IMR-90 (cell line): ENCODE measurements around the gene ZNF423. TPM values are rescaled to one million over a fixed set of nuclear protein-coding genes. Genes with fewer than 3 reads are reported as not detected.

Source experiments
- ATAC-seq: fragments of 200-7000 bp; cut with Tn5 transposase; 2 replicates; pipeline ENCODE4 v1.9.1; 2020; ENCODE audit warnings: low read depth, mild to moderate bottlenecking, moderate library complexity
- BruUV-seq: library from RNA; stranded (reverse); fragments of 400-500 nt; replicated peaks from 2 replicates; lab custom pipeline; 2021; lab: Mats Ljungman, UMichigan
- CTCF ChIA-PET: fragments of 300-600 bp; formaldehyde crosslinking; extraction: SDS; loops from one replicate; lab custom pipeline; 2021; ENCODE audit warnings: antibody characterized with exemption; lab: Yijun Ruan, JAX
- POLR2A ChIA-PET: fragments of 300-600 bp; sonication (Branson Sonifier 250); formaldehyde crosslinking; loops from one replicate; lab custom pipeline; 2022; ENCODE audit warnings: antibody characterized with exemption; ENCODE audit not compliant: unreplicated experiment; lab: Charles Lee
- DNase-seq: peaks from one replicate; pipeline ENCODE4 v3.0.0; 2013
- H2AFZ ChIP-seq: replicated peaks from 2 replicates; pipeline ENCODE3; 2013; ENCODE audit warnings: low read length, mild to moderate bottlenecking; ENCODE audit not compliant: poor library complexity
- H2AK5ac ChIP-seq: 2 replicates; pipeline ENCODE4 v1.6.1; 2013; ENCODE audit warnings: low read depth, low read length, inconsistent platforms
- H2AK9ac ChIP-seq: replicated peaks from 2 replicates; pipeline ENCODE3; 2013; ENCODE audit warnings: mild to moderate bottlenecking, low read depth, low read length, moderate library complexity; ENCODE audit not compliant: poor library complexity
- H2BK120ac ChIP-seq: 2 replicates; pipeline ENCODE4 v1.6.1; 2013; ENCODE audit warnings: low read depth, low read length, inconsistent platforms
- H2BK15ac ChIP-seq: 3 replicates; pipeline ENCODE4 v1.6.1; 2013; ENCODE audit warnings: low read depth, low read length, inconsistent platforms
- H2BK20ac ChIP-seq: 2 replicates; pipeline ENCODE4 v1.6.1; 2013; ENCODE audit warnings: low read depth, mild to moderate bottlenecking, inconsistent platforms, low read length, moderate library complexity
- H2BK5ac ChIP-seq: 2 replicates; pipeline ENCODE4 v1.6.1; 2013; ENCODE audit warnings: mild to moderate bottlenecking, low read depth, low read length, inconsistent platforms; ENCODE audit not compliant: poor library complexity, severe bottlenecking
- H3K14ac ChIP-seq: replicated peaks from 2 replicates; pipeline ENCODE4 v1.6.1; 2013; ENCODE audit warnings: low read depth, low read length, inconsistent platforms
- H3K18ac ChIP-seq: 2 replicates; pipeline ENCODE4 v1.6.1; 2013; ENCODE audit warnings: low read depth, low read length, control low read depth
- H3K23ac ChIP-seq: 2 replicates; pipeline ENCODE4 v1.6.1; 2013; ENCODE audit warnings: low read depth, low read length, inconsistent platforms
- H3K27ac ChIP-seq: 2 replicates; pipeline ENCODE4 v1.5.1; 2013; ENCODE audit warnings: mild to moderate bottlenecking, control low read depth, low read length; ENCODE audit not compliant: insufficient read depth
- H3K27me3 ChIP-seq: 2 replicates; pipeline ENCODE4 v1.6.1; 2013; ENCODE audit warnings: low read length; ENCODE audit not compliant: control insufficient read depth, insufficient read depth
- H3K36me3 ChIP-seq: 2 replicates; pipeline ENCODE4 v1.6.1; 2013; ENCODE audit warnings: low read length, mixed read lengths; ENCODE audit not compliant: control insufficient read depth, insufficient read depth
- H3K4ac ChIP-seq: 2 replicates; pipeline ENCODE4 v1.6.1; 2013; ENCODE audit warnings: low read depth, low read length, inconsistent platforms
- H3K4me1 ChIP-seq: 2 replicates; pipeline ENCODE4 v1.6.1; 2013; ENCODE audit warnings: low read length, mixed read lengths; ENCODE audit not compliant: control insufficient read depth, insufficient read depth
- H3K4me2 ChIP-seq: 2 replicates; pipeline ENCODE4 v1.6.1; 2013; ENCODE audit warnings: low read depth, mild to moderate bottlenecking, control low read depth, low read length, moderate library complexity
- H3K4me3 ChIP-seq: 2 replicates; pipeline ENCODE4 v1.5.1; 2013; ENCODE audit warnings: low read depth, mild to moderate bottlenecking, control low read depth, low read length, moderate library complexity; ENCODE audit not compliant: insufficient read depth
- H3K56ac ChIP-seq: 2 replicates; pipeline ENCODE4 v1.6.1; 2013; ENCODE audit warnings: low read length, inconsistent platforms; ENCODE audit not compliant: insufficient read depth; ENCODE audit errors: extremely low read depth
- H3K79me1 ChIP-seq, 2 experiments: 2 replicates each; pipeline ENCODE4 v1.6.1; 2013; ENCODE audit warnings: low read length in 2 of 2, inconsistent platforms in 1 of 2, low read depth in 1 of 2
- H3K9ac ChIP-seq: 2 replicates; pipeline ENCODE4 v1.6.1; 2013; ENCODE audit warnings: low read depth, low read length, control low read depth
- H3K9me1 ChIP-seq: 2 replicates; pipeline ENCODE4 v1.6.1; 2013; ENCODE audit warnings: low read length, inconsistent platforms; ENCODE audit not compliant: insufficient read depth
- H3K9me3 ChIP-seq: 2 replicates; pipeline ENCODE4 v1.6.1; 2013; ENCODE audit warnings: low read length; ENCODE audit not compliant: control insufficient read depth, insufficient read depth
- H4K20me1 ChIP-seq: 2 replicates; pipeline ENCODE4 v1.6.1; 2013; ENCODE audit warnings: low read length, inconsistent platforms; ENCODE audit not compliant: insufficient read depth
- H4K5ac ChIP-seq: 2 replicates; pipeline ENCODE4 v1.6.1; 2013; ENCODE audit warnings: mild to moderate bottlenecking, low read depth, low read length, control low read depth
- H4K8ac ChIP-seq, 2 experiments: 2 replicates each; pipeline ENCODE4 v1.6.1; 2013; ENCODE audit warnings: low read depth in 2 of 2, low read length in 2 of 2, control low read depth in 1 of 2, inconsistent platforms in 1 of 2
- H4K91ac ChIP-seq: 2 replicates; pipeline ENCODE4 v1.6.1; 2013; ENCODE audit warnings: low read depth, low read length, inconsistent platforms; ENCODE audit not compliant: insufficient read depth
- CEBPB ChIP-seq: IDR thresholded peaks from 2 replicates; pipeline ENCODE4 v1.6.1; 2012; ENCODE audit warnings: low read depth, low read length, improper control_type of control experiment
- CHD1 ChIP-seq: IDR thresholded peaks from 2 replicates; pipeline ENCODE4 v1.6.1; 2012; ENCODE audit warnings: low read depth, low read length, improper control_type of control experiment
- CTCF ChIP-seq: conservative IDR thresholded peaks from 2 replicates; pipeline ENCODE4 v1.5.1; 2012; ENCODE audit warnings: mild to moderate bottlenecking, low read depth, low read length, improper control_type of control experiment
- MAFK ChIP-seq: IDR thresholded peaks from 2 replicates; pipeline ENCODE4 v1.6.1; 2012; ENCODE audit warnings: low read depth, low read length, improper control_type of control experiment
- MAZ ChIP-seq: IDR thresholded peaks from 2 replicates; pipeline ENCODE4 v1.6.1; 2012; ENCODE audit warnings: low read depth, mild to moderate bottlenecking, low read length, improper control_type of control experiment, moderate library complexity, borderline replicate concordance
- NFE2L2 ChIP-seq: fragments of 150-350 bp; IDR thresholded peaks from 2 replicates; pipeline ENCODE4 v1.6.1; 2016; ENCODE audit warnings: low read depth, mild to moderate bottlenecking, low read length
- POLR2A ChIP-seq: IDR thresholded peaks from 2 replicates; pipeline ENCODE4 v1.6.1; 2012; ENCODE audit warnings: mild to moderate bottlenecking, low read depth, low read length
- RCOR1 ChIP-seq: IDR thresholded peaks from 2 replicates; pipeline ENCODE4 v1.6.1; 2012; ENCODE audit warnings: mild to moderate bottlenecking, low read length, improper control_type of control experiment; ENCODE audit not compliant: insufficient replicate concordance
- RFX5 ChIP-seq: IDR thresholded peaks from 2 replicates; pipeline ENCODE4 v1.8.0; 2012; ENCODE audit warnings: low read depth, mild to moderate bottlenecking, low read length, moderate library complexity
- WGBS, 2 experiments: methylation state at CpG; one replicate each; pipeline versions ENCODE4 v1.1.5 to v1.1.7; 2013; ENCODE audit warnings: missing lambda C conversion rate in 2 of 2; ENCODE audit not compliant: insufficient read length in 1 of 2; ENCODE audit errors: extremely low coverage in 2 of 2; 5-methylcytosine and 5-hydroxymethylcytosine counted together
- dilution Hi-C: fragments of 300-500 bp; cut with HindIII; formaldehyde crosslinking; loops from one replicate; pipeline ENCODE4 v1.14.3; 2018; ENCODE audit warnings: low sequenced_read_pairs; ENCODE audit not compliant: unreplicated experiment
- in situ Hi-C: fragments of 300-500 bp; cut with MboI; formaldehyde crosslinking; loops from 3 replicates; pipeline ENCODE4 v1.14.3; 2019; ENCODE audit warnings: low sequenced_read_pairs, inconsistent platforms, mixed read lengths
- intact Hi-C: fragments of 100-400 bp; cut with micrococcal nuclease; formaldehyde crosslinking; loops from 2 replicates; pipeline ENCODE4 v1.10.0; 2022
- polyA plus RNA-seq, 3 experiments: library from polyadenylated mRNA; depleted of rRNA; stranded (reverse); fragments of >200 nt; gene quantifications; 2 replicates each; pipeline ENCODE4 v1.2.3, GENCODE V29; 2012; ENCODE audit warnings: low replicate concordance in 1 of 3
- total RNA-seq: library from RNA; depleted of rRNA; stranded (reverse); fragments of >200 nt; gene quantifications from 2 replicates; pipeline ENCODE4 v1.2.3, GENCODE V29; 2012
- TF ChIP-seq, protein P1 (sequence below): fragments of 150-350 bp; IDR thresholded peaks from 2 replicates; pipeline ENCODE4 v1.6.1; 2016; ENCODE audit warnings: low read depth, mild to moderate bottlenecking, low read length, moderate library complexity, borderline replicate concordance

The ZNF423 gene
- total and polyA plus RNA-seq, 2 of the 4 experiments (the other 2 are of a cell fraction) = under 0.01 to 0.10 TPM

- intact Hi-C loops = no loop called here
These were observed 327.6 kb downstream of the ZNF423 start for GRCh38 chr16:49528060-49528865.

More at GRCh38 chr16:49528060-49528865, 327.6 kb downstream of the ZNF423 start:
- no TSS peak for BruUV-seq
- H3K27me3 ChIP-seq = peaks cover 3% of the 10 kb centered on the region; the same call in 1 of the 2 replicates
- no peak overlapping the region for H3K4ac ChIP-seq
- in situ Hi-C loops (no loop called here), dilution Hi-C loops (no loop called here)
- H3K9me1 ChIP-seq = no peaks in the 10 kb centered on the region
- 3% methylated on average over 6 of the region's 23 CpGs; no CpG with 5 or more reads in 1 of the 2 experiments for WGBS, 2 experiments
- no peaks in the 10 kb centered on the region for H3K79me1 ChIP-seq
- no peak overlapping the region for H3K56ac ChIP-seq
- CTCF ChIA-PET = interaction anchor here (0.7 kb wide), 1 partner anchor 836 kb away, joined by 3 read pairs; no protein-coding TSS in a partner anchor
- POLR2A ChIA-PET = no interaction called here
- H2BK120ac ChIP-seq = no peak overlapping the region
- H3K9me3 ChIP-seq = no peaks in the 10 kb centered on the region
- no peak overlapping the region for H3K18ac ChIP-seq
- H3K4me3 ChIP-seq = 0 out of 2 replicates have a peak overlapping the region, but pooled peaks have one; percentile 16
- peak overlapping the region; percentile 66 for H2AFZ ChIP-seq
- no peak for DNase-seq
- no peak overlapping the region for H4K8ac ChIP-seq
- no peak overlapping the region for H2BK5ac ChIP-seq
- H3K4me2 ChIP-seq = peak overlapping the region; percentile 48; the same call in 1 of the 2 replicates
- peak; percentile 68 for ATAC-seq
- no peaks in the 10 kb centered on the region for H3K36me3 ChIP-seq
- H3K14ac ChIP-seq = no peak overlapping the region
- no peak overlapping the region for H4K91ac ChIP-seq
- no peak for TF ChIP-seq CEBPB
- TF ChIP-seq NFE2L2 = no peak
- TF ChIP-seq RCOR1 = no peak
- no peak for TF ChIP-seq MAZ
- TF ChIP-seq MAFK = no peak
- no peak for TF ChIP-seq CHD1
- TF ChIP-seq, protein P1, sequence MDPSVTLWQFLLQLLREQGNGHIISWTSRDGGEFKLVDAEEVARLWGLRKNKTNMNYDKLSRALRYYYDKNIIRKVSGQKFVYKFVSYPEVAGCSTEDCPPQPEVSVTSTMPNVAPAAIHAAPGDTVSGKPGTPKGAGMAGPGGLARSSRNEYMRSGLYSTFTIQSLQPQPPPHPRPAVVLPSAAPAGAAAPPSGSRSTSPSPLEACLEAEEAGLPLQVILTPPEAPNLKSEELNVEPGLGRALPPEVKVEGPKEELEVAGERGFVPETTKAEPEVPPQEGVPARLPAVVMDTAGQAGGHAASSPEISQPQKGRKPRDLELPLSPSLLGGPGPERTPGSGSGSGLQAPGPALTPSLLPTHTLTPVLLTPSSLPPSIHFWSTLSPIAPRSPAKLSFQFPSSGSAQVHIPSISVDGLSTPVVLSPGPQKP = no peak
- no peak for TF ChIP-seq CTCF
- TF ChIP-seq POLR2A = no peak
- TF ChIP-seq RFX5 = no peak
- no peak overlapping the region for H4K5ac ChIP-seq
- no peaks in the 10 kb centered on the region for H4K20me1 ChIP-seq
- H3K27ac ChIP-seq = no peak overlapping the region
- no peak overlapping the region for H2BK15ac ChIP-seq
- no peak overlapping the region for H3K9ac ChIP-seq
- no peaks in the 10 kb centered on the region for H3K4me1 ChIP-seq
- H2BK20ac ChIP-seq = no peak overlapping the region
- H3K23ac ChIP-seq = no peak overlapping the region
- no peak overlapping the region for H2AK9ac ChIP-seq
- no peak overlapping the region for H2AK5ac ChIP-seq
